NCI-H226 (cell line): Measurements from ENCODE around the gene CMTM4.
A peak's percentile ranks its signal among the peaks of the same experiment; 100 is the strongest.

Source experiments
- DNase-seq: peaks from one replicate; pipeline ENCODE4 v3.0.0-alpha.2; 2015

CMTM4 gene

GRCh38 chr16:66696669-66697630 lies at the start of gene CMTM4:
Gene CMTM4, minus strand, starts transcription at chr16:66696743. Its CDS starts 218 bp downstream, at chr16:66696525.
- peak; percentile 74 for DNase-seq

GRCh38 chr16:66746048-66746447 lies 49.5 kb upstream of the CMTM4 start:
- no peak for DNase-seq

GRCh38 chr16:66741950-66742808 lies 45.6 kb upstream of the CMTM4 start:
- no peak for DNase-seq

- peak; percentile 86 for DNase-seq
Observed at GRCh38 chr16:66741169-66741900, 44.8 kb upstream of the CMTM4 start.

- DNase-seq, result no peak
Observed at GRCh38 chr16:66740533-66740932, 44.0 kb upstream of the CMTM4 start.

- no peak for DNase-seq
Observed at GRCh38 chr16:66740010-66740409, 43.5 kb upstream of the CMTM4 start.

- DNase-seq, result no peak
Observed at GRCh38 chr16:66735891-66736290, 39.3 kb upstream of the CMTM4 start.

GRCh38 chr16:66731101-66731500 lies 34.6 kb upstream of the CMTM4 start:
- no peak for DNase-seq

- no peak for DNase-seq
Observed at GRCh38 chr16:66728804-66729203, 32.3 kb upstream of the CMTM4 start.

GRCh38 chr16:66728117-66728787 lies 31.7 kb upstream of the CMTM4 start:
- DNase-seq, result peak; percentile 19

- no peak for DNase-seq
Observed at GRCh38 chr16:66720766-66721165, 24.2 kb upstream of the CMTM4 start.

GRCh38 chr16:66719246-66719645 lies 22.7 kb upstream of the CMTM4 start:
- DNase-seq, result no peak

GRCh38 chr16:66717776-66718175 lies 21.2 kb upstream of the CMTM4 start:
- DNase-seq, result peak; percentile 61

GRCh38 chr16:66717112-66717675 lies 20.7 kb upstream of the CMTM4 start:
- peak; percentile 17 for DNase-seq

- no peak for DNase-seq
Observed at GRCh38 chr16:66714654-66715307, 18.2 kb upstream of the CMTM4 start.

- no peak for DNase-seq
Observed at GRCh38 chr16:66714062-66714461, 17.5 kb upstream of the CMTM4 start.

- no peak for DNase-seq
Observed at GRCh38 chr16:66713076-66713475, 16.5 kb upstream of the CMTM4 start.

- DNase-seq, result no peak
Observed at GRCh38 chr16:66712512-66712911, 16.0 kb upstream of the CMTM4 start.

- no peak for DNase-seq
Observed at GRCh38 chr16:66711581-66711980, 15.0 kb upstream of the CMTM4 start.

GRCh38 chr16:66706506-66706880 lies 9.9 kb upstream of the CMTM4 start:
- DNase-seq, result no peak

- DNase-seq, result no peak
Observed at GRCh38 chr16:66705790-66706505, 9.4 kb upstream of the CMTM4 start.
